Measurements from ENCODE around the gene SYT8. TPM values are rescaled to one million over a fixed set of nuclear protein-coding genes. Genes with fewer than 3 reads are reported as not detected.
A peak's percentile ranks its signal among the peaks of the same experiment; 100 is the strongest.

Gene SYT8
- polyA plus RNA-seq, 3 donors = 0.39 to 0.56 TPM; not detected in 1

DNA sequence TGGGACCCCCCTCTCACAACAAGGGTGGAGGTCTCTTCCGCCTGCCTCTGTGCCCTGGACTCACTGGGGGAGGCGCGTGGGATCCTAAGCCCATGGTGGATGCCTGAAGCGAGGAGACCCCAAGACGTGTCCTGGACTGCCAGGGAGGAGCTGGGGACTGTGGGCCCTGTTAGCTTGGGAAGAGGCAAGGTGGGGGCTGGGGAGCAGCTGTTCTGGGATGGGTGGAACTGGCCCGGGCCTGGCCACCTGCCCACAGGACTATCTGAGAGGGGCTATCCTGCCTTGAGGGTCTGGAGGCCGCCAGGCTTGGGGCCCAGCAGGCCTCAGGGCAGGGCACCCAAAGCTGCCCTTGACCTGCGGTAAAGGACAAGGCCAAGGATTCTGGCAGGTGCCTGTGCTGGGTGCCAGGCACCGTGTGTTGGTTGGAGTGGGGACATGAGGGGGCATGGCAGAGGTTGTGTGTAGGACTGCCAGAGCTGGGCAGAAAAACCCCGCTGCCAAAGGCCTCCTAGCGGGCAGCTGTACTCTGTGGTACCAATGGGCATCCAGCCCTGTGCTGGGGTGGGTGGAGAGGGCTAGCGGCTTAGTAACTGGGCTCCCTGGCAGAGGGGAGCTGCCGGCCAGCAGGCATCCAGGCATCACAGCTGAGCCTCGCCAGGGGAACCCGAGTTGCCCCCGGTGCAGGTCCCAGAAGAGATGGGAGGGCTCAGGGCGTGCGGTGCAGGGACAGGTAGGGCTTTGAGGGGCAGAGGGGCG, 18.8 kb downstream of the SYT8 start:
- DNase-seq (ENCODE audit: extremely low read depth in 1 of 11, low read depth in 9 of 11, low spot score in 4 of 11) = no peak

DNA sequence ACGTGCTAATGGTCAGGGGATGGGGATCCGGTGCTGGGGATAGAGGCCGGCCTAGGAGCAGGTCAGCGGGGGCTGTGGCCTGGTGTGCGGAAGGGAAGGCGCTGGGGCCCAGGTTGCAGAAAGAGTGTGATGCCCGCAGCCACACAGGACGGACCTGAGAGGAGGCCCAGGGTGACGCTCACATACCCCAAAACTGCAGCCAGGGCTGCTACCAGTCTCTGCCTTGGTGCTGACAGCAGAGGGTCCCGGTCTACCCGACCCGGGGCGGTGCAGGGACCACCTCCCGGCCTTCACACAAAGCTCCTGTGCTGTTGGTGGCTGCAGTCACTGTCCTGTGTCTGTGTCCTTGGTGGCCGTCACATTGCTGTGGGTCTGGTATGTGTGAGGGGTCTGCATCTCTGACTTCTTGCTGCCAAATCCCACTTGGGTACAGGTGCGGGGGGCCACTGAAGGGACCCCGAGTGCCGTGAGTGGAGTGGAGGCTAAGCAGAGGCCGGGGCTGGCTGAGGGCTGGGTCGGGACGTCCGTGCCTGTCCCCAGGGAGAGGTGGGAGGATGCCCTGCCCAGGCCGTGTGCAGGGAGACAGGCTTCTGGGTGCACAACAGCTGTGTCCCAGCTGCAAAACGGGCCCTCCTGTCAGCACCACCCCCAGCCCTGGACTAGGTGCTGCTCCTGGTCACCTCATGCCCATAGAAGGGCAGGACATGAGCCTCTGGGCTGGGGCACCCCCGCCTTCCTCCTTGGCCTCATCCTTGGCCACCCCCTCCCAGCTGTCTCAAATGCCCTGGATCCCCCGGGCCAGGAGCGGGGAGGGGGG, 19.6 kb downstream of the SYT8 start:
- DNase-seq (ENCODE audit: extremely low read depth in 1 of 11, low read depth in 9 of 11, low spot score in 4 of 11) = no peak

DNA sequence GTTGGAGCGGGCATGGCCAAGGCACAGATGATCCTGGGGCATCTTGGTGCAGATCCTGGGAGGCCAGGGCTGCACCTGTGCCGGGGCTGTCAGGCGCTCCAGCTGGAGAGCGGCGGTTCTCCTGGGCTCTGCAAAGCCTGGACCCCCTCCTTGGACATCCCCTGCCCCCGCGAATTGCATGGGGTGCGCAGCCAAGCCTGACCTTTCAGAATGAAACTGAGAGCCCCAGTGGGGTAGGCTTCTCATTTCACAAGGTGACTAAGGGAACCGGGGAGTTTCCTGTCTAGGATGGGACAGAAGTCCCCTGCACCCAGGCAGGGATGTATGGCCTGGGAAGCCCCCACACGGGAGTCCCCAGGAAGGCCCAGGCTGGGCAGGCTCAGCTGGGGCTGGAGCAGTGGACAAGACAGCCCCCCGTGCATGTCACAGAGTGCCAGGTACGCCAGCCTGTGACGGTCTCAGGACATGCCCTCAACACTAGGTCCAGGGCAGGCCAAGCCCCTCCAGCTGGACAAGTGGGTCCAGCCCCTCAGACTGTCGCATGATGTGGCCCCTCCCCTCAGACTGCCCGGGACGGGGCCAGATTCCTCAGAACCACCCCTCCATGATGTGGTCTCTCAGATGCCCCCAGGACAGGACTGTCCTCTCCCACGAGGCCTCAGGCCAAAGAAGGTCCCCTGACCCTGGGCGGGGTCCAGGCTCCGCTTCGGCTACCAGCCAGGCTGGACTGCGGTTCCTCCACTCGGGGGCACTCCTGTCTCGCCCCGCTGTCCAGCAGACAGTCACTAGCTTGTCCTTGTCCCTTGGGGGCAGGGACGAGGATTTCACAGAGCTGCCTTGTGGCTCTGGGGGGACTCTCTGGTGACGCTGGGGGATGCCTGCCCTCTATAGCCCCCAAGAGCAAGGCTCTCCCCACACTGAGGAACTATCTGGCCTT, 20.4 kb downstream of the SYT8 start:
- DNase-seq (ENCODE audit: extremely low read depth in 1 of 11, low read depth in 9 of 11, low spot score in 4 of 11) = no peak

DNA sequence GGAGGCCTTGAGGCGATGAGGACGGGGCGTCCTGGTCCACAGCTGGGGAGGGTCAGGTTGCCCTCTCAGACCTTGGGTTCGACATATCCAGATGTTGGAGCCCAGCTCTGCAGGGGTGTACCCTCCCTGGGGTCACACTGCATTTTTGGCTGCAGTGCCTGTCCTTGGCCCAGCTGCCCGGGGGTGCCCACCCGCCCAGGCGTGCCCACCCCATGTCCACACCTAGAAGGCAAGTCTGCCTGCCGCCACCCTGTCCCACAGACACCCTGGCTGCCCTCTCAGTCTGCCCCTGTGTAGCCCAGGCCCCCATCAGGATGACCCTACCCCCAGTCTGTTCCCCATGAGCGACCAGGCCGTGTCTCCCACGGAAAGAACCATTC, 21.1 kb downstream of the SYT8 start:
- DNase-seq (ENCODE audit: extremely low read depth in 1 of 11, low read depth in 9 of 11, low spot score in 4 of 11) = no peak

DNA sequence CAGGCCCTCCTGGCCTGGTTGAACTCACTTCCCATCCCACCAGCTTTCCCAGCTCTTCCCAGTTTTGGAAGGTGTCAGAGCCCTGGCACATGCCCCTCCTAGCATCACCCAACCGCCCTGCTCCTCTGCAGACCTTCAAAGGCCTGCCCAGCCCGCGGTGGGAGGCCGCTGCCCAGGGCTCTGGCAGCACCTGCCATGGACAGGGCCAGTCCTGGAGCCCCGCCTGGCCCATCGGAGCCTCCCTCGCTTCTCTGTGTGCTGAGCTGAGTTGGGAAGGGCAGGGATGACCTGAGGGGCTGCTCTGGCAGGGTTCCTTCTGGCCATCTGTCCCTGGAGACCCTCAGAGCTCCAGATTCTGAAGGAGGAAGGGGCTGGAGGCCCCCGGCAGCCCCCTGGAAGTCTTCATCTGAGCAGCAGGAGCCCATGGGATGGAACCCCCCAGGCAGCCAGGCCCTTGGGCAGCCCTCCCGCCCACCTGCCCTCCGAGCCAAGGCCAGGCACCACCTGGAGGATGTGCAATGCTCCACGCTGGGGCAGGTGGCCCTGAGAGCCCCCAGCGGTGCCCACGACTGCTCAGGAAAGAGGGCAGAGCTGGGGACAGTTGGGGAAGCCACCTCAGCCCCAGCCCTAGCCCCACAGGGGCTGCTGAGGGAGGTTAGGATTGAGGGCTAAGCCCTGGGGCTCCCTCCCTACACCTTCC, 21.7 kb downstream of the SYT8 start:
- no peak for DNase-seq (ENCODE audit: extremely low read depth in 1 of 11, low read depth in 9 of 11, low spot score in 4 of 11)

DNA sequence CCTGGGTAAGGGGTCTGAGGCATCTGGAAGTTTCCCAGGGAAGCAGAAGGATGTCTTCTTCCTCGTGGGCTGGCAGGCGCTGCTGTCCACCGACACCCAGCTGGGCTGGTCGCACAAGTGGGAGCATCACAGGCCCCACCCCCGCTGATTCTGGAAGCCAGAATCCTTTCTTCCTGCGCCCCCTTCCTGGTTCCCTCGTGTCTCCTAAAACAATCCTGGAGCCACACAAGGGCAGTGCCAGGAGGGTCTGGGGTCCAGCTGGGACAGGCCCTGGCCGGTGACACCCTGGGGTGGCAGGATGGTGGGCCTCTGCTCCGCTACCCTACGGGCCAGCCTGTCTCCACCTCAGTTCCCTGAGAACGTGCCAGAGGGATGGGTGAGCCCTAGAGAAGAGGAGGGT, 22.3 kb downstream of the SYT8 start:
- DNase-seq (ENCODE audit: extremely low read depth in 1 of 11, low read depth in 9 of 11, low spot score in 4 of 11) = no peak

DNA sequence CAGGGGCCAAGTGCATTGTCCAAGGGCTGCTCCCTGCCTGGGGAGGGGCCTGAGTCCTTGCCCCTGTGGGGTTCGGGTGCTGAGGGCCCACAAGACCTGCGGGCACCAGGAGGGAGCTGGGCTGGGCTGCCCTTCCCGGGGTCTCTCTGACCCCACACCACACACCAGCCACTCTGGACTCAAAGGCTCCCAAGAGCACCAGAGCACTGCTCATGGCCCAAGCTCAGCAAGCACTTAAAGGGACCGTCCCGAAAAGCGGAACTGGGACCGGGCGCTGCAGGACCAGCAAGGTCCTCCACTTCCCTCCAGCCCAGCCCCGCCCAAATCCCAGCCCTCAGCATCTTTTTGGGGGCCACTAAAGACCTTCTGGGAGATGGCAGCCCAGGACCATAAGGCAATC, 23.4 kb downstream of the SYT8 start:
- no peak for DNase-seq (ENCODE audit: extremely low read depth in 1 of 11, low read depth in 9 of 11, low spot score in 4 of 11)

DNA sequence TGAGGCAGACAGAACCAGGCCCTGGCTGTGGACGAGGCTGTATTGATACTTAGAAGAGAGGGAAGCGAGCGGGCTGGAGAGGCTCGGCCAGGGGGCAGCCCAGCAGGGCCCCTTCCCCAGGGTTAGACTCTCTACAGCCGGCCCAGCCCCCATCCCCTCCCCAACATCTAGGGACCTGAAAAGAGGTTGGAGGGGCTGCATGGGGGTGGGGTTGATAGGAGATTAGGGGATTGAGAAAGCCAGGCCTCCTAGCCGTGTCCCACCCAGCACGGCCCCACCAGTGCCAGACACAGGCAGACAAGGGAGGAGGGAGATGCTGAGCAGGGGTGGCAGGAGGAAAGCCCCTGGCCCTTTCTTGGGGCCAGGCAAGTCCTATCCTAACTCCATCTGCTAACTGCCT, 23.8 kb downstream of the SYT8 start:
- DNase-seq (ENCODE audit: extremely low read depth in 1 of 11, low read depth in 9 of 11, low spot score in 4 of 11) = no peak

DNA sequence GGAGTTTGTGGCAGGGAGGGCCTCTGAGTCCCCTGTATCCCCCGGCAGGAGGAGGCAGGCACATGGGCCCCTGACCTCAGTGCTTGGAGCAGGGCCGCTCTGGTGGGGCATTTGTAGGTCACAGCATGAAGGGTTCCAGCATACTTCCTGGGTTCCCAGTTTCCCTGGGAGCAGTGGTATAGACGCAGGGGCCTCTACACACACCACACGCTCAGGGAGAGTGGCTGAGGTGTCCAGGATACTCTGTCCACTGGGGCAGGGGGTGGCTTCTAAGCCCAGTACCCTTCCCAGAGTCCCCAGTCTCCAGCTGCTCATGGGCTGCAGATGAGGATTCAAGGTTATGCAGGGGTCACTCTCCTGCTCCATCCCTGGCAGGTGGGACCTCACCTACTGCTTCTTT, 24.2 kb downstream of the SYT8 start:
- DNase-seq (ENCODE audit: extremely low read depth in 1 of 11, low read depth in 9 of 11, low spot score in 4 of 11) = no peak

DNA sequence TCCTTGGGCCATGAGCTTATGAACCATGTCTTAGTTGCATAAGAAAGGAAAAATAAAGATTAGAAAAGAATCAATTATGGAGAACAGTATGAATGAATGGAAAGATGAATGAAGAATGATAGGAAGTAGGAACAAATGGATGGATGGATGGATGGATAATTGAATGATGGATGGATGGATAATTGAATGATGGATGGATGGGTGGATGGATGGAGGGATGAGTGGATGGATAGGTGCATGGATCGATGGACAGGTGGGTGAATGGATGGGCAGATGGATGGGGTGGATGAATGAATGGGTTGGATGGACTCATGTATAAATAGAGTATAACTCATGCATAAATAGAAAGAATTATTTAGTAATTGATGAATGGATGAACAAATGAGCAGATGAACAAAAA, 25.3 kb downstream of the SYT8 start:
- DNase-seq (ENCODE audit: extremely low read depth in 1 of 11, low read depth in 9 of 11, low spot score in 4 of 11) = no peak

DNA sequence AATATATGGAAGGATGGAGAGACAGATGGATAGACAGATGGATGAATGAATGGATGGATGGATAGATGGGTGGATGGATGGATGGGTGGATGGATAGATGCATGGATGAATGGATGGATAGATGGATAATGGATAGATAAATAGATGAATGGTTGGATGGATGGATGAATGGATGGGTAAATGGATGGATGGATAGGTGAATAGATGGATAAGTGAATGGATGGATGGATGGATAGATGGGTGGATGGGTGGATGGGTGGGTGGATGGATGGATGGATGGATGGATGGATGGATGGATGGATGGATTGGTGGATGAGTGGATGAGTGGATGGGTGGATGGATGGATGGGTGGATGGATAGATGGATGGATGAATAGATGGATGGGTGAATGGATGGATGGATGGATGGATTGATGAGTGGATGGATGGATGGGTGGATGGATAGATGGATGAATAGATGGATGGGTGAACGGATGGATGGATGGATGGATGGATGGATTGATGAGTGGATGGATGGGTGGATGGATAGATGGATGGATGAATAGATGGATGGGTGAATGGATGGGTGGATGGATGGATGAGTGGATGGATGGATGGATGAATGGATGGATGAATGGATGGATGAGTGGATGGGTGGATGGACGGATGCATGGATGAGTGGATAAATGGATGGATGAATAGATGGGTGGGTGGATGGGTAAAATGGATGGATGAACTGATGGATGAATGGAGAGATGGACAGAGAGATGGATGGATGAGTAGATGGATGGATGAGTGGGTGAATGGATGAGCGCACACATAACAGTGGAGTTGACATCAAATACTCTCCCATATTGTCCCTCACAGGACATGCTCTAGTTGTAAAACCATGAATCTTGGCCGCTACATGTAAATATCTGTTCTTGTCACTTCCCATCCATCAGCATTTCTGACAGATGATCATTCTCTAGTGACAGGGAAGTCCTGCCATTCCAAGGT, 26.9 kb downstream of the SYT8 start:
- DNase-seq (ENCODE audit: extremely low read depth in 1 of 11, low read depth in 9 of 11, low spot score in 4 of 11) = no peak

DNA sequence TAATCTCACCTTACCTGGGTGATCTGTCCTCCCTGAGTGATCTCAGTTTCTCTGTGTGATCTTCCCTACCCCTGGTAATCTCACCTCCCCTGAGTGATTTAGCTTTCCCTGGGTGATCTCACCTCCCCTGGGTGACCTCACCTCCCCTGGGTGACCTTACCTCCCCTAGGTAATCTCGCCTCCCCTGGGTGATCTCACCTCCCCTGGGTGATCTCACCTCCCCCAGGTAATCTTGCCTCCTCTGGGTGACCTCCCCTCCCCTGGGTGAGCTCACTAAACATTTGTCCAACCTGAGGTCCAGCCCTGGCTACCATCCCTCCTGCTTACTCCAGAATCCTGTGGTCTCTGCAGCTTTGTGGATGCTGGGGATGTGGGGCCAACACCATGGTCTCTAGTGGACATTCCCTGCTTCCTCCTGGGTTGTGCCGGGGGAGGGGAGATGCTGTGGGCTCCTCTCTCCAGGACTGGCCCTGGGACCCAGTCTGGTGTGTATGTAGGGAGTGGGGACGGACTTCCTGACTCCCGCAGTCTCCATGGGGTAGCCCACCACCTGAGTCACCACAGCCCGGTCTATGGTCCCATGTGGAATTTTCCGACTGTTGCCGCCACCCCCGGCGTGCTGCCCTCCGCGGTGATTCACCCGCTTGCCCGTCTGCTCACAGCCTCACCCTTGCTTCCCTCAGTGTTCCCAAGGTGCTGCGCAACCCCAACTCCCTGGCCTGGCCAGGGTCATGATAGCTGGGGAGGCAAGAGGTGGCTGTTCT, 28.0 kb downstream of the SYT8 start:
- DNase-seq (ENCODE audit: extremely low read depth in 1 of 11, low read depth in 9 of 11, low spot score in 4 of 11) = no peak

DNA sequence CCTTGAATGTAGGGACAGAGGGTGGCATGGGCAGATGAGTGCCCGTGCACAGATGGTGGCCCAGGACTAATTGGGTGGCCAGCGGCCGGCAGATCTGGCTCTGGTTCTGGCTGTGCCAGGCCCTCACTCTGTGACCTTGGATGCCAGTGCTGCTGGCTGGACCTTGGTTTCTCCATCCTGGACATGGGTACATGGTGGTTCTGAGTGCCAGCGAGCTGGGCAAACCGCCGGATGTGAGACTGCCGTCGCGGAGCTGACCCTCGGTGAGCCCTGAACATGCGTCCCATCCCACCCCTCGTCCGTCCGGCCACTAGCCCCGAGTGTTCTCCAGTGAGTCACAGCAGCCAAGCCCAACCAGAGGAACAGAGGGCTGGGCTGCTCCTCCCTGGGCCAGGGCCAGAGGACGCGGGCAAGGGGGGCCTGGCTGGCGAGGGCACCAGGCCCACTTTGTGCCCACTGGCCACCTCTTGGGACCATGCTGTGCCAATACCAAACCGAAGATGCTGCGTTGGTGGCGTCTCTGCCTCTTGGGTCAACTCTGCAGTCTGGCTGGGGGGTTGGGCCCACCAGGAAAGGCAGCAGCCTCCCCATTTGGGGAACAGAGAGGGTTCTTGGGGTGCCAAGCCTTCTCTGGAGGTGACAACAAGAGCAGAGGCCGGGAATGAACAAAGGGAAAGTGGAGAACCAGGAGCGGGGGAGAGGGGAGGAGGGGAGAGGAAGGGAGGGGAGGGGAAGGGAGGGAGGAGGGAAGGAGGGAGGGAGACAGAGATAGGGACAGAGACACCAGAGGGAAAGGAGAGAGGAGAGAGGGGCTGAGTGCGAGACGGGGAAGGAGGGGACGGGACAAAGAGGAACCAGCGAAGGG, 28.8 kb downstream of the SYT8 start:
- peak in 9 of 11 donors; percentile 56 to 79 (median 73) for DNase-seq (ENCODE audit: extremely low read depth in 1 of 11, low read depth in 9 of 11, low spot score in 4 of 11)

DNA sequence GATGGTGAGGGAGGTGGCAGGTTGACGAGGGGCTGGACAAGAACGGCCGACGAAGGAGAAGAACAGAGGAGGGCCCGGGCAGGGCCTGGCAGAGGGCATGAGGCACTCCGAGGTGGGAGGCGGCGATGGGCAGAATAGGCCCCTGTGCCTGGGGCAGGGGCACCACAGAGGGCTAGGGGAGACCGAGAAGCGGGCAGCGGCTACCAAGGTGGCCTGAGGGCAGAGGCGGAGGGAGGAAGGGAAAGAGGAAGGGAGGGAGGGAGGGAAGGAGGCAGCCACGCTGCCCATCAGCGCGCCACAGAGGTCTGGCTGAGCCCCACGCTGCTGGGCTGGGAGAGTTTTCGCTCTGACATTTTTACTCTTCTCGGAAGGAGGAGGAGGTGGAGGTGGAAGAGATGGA, 29.4 kb downstream of the SYT8 start:
- no peak for DNase-seq (ENCODE audit: extremely low read depth in 1 of 11, low read depth in 9 of 11, low spot score in 4 of 11)

DNA sequence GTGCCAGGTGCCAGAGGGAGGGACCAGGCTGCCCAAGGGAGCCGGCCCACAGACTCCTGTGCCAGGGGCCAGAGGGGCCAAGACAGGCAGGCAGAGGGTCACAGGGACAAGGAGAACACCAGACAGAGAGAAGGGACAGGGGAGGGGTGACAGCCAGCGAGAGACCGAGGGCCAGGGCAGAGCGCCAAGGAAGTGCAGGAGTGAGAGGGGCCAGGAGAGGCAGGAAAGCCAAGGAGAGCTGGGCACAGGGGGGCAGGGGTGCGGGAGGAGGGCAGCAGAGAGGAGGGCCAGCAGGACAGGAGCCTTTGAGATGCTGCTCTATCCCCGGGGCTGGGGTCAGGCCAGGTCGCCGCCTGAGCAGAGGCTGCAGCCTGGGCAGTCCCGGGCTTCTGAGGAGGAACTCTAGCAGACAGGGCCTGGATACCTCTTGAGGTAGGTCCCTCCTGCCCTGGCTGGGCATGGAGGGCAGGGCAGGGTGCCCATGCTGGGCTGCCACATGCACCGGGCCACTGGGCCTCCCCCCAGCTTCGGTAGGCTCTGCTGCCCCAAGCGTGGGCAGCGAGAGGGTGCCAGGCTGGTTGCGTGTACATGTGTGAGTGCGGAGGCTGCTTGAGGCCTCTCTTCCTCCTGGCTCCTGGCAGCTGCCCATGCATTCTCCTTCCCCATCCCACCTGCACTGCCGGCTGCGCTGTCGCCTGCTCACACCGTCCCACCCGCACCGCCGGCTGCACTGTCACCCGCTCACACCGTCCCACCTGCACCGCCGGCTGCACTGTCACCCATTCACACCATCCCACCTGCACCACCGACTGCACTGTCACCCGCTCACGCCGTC, 30.3 kb downstream of the SYT8 start:
- DNase-seq (ENCODE audit: extremely low read depth in 1 of 11, low read depth in 9 of 11, low spot score in 4 of 11) = no peak

All from renal cortex interstitium (tissue), 11 donors.